H9 (cell line): ENCODE data around the gene MEIS2. TPM values are rescaled to one million over a fixed set of nuclear protein-coding genes. Genes with fewer than 3 reads are reported as not detected.

Source experiments
- DNase-seq: peaks from one replicate; pipeline ENCODE4 v3.0.0-alpha.2; 2017
- H2AFZ ChIP-seq: one replicate; pipeline ENCODE4 v1.6.1; 2013; ENCODE audit warnings: mild to moderate bottlenecking, low read length, control low read depth, moderate library complexity
- H2AK5ac ChIP-seq: 2 replicates; pipeline ENCODE4 v1.6.1; 2013; ENCODE audit warnings: low read length, control low read depth, mixed read lengths; ENCODE audit not compliant: insufficient read length
- H2BK120ac ChIP-seq: one replicate; pipeline ENCODE4 v1.6.1; 2013; ENCODE audit warnings: low read depth, mild to moderate bottlenecking, low read length, control low read depth, inconsistent platforms; ENCODE audit not compliant: poor library complexity, severe bottlenecking
- H2BK12ac ChIP-seq: 2 replicates; pipeline ENCODE4 v1.6.1; 2013; ENCODE audit warnings: low read length, control low read depth, mixed read lengths, low read depth; ENCODE audit not compliant: insufficient read length
- H2BK15ac ChIP-seq: 2 replicates; pipeline ENCODE4 v1.6.1; 2013; ENCODE audit warnings: low read depth, low read length, control low read depth
- H2BK20ac ChIP-seq: one replicate; pipeline ENCODE4 v1.6.1; 2013; ENCODE audit warnings: low read depth, mild to moderate bottlenecking, low read length, control low read depth, inconsistent platforms; ENCODE audit not compliant: poor library complexity, severe bottlenecking
- H2BK5ac ChIP-seq: 2 replicates; pipeline ENCODE4 v1.6.1; 2013; ENCODE audit warnings: low read length, control low read depth, mixed read lengths; ENCODE audit not compliant: insufficient read length
- H3K14ac ChIP-seq: 2 replicates; pipeline ENCODE4 v1.6.1; 2013; ENCODE audit warnings: low read length, control low read depth; ENCODE audit not compliant: insufficient read depth
- H3K18ac ChIP-seq: 2 replicates; pipeline ENCODE4 v1.6.1; 2013; ENCODE audit warnings: low read depth, mild to moderate bottlenecking, mixed read lengths, low read length, control low read depth; ENCODE audit not compliant: insufficient read length
- H3K23ac ChIP-seq: 2 replicates; pipeline ENCODE4 v1.6.1; 2013; ENCODE audit warnings: low read length, control low read depth, mixed read lengths, low read depth; ENCODE audit not compliant: insufficient read length
- H3K23me2 ChIP-seq: 2 replicates; pipeline ENCODE4 v1.6.1; 2013; ENCODE audit warnings: low read depth, mild to moderate bottlenecking, mixed read lengths, low read length, control low read depth; ENCODE audit not compliant: insufficient read length, poor library complexity, severe bottlenecking
- H3K27ac ChIP-seq: 2 replicates; pipeline ENCODE4 v1.5.1; 2013; ENCODE audit warnings: low read length, control low read depth, mixed read lengths, low read depth; ENCODE audit not compliant: insufficient read length
- H3K27me3 ChIP-seq: 2 replicates; pipeline ENCODE4 v1.6.1; 2013; ENCODE audit warnings: low read length, control low read depth, inconsistent platforms; ENCODE audit not compliant: insufficient read depth
- H3K4ac ChIP-seq: 2 replicates; pipeline ENCODE4 v1.6.1; 2013; ENCODE audit warnings: low read depth, mild to moderate bottlenecking, control low read depth, inconsistent platforms, low read length, moderate library complexity
- H3K4me1 ChIP-seq: 2 replicates; pipeline ENCODE4 v1.6.1; 2013; ENCODE audit warnings: low read length, control low read depth, inconsistent platforms; ENCODE audit not compliant: insufficient read depth
- H3K4me2 ChIP-seq: 2 replicates; pipeline ENCODE4 v1.6.1; 2013; ENCODE audit warnings: low read length, control low read depth, mixed read lengths; ENCODE audit not compliant: insufficient read length, insufficient read depth
- H3K56ac ChIP-seq: 2 replicates; pipeline ENCODE4 v1.6.1; 2013; ENCODE audit warnings: low read depth, mild to moderate bottlenecking, mixed read lengths, low read length, control low read depth; ENCODE audit not compliant: insufficient read length
- H3K79me1 ChIP-seq: 2 replicates; pipeline ENCODE4 v1.6.1; 2013; ENCODE audit warnings: low read depth, mild to moderate bottlenecking, moderate library complexity, low read length, control low read depth, inconsistent platforms; ENCODE audit not compliant: insufficient read depth, poor library complexity, severe bottlenecking
- H3K79me2 ChIP-seq: 2 replicates; pipeline ENCODE4 v1.6.1; 2013; ENCODE audit warnings: low read length, control low read depth, inconsistent platforms; ENCODE audit not compliant: insufficient read depth
- H3K9ac ChIP-seq: 2 replicates; pipeline ENCODE4 v1.6.1; 2013; ENCODE audit warnings: low read length, control low read depth, mixed read lengths; ENCODE audit not compliant: insufficient read length; ENCODE audit errors: extremely low read depth
- H3K9me3 ChIP-seq: one replicate; pipeline ENCODE4 v1.6.1; 2013; ENCODE audit warnings: low read depth, low read length, inconsistent platforms; ENCODE audit not compliant: control insufficient read depth
- H3T11ph ChIP-seq: one replicate; pipeline ENCODE4 v1.6.1; 2013; ENCODE audit warnings: mild to moderate bottlenecking, low read length, control low read depth, inconsistent platforms
- H4K20me1 ChIP-seq: one replicate; pipeline ENCODE4 v1.6.1; 2013; ENCODE audit not compliant: control insufficient read depth, insufficient read length, insufficient read depth
- H4K5ac ChIP-seq: 2 replicates; pipeline ENCODE4 v1.6.1; 2013; ENCODE audit warnings: low read depth, mild to moderate bottlenecking, mixed read lengths, low read length, control low read depth; ENCODE audit not compliant: insufficient read length
- H4K8ac ChIP-seq: replicated peaks from 2 replicates; pipeline ENCODE4 v1.6.1; 2013; ENCODE audit warnings: low read length, control low read depth, mixed read lengths, low read depth; ENCODE audit not compliant: insufficient read length
- H4K91ac ChIP-seq: 2 replicates; pipeline ENCODE4 v1.6.1; 2013; ENCODE audit warnings: low read depth, mild to moderate bottlenecking, moderate library complexity, mixed read lengths, low read length, control low read depth; ENCODE audit not compliant: insufficient read length
- H3K27ac Mint-ChIP-seq, 3 experiments: 2 replicates in 2 of 3; 3 replicates in 1 of 3; pipeline ENCODE4 v1.8.0; 2020 to 2021; ENCODE audit warnings: mixed read lengths in 3 of 3, mild to moderate bottlenecking in 1 of 3, moderate library complexity in 1 of 3
- H3K27me3 Mint-ChIP-seq: 2 replicates; pipeline ENCODE4 v1.8.0; 2021; ENCODE audit warnings: low read depth, mild to moderate bottlenecking, moderate library complexity, mixed read lengths
- H3K36me3 Mint-ChIP-seq, 3 experiments: 2 replicates in 2 of 3; 3 replicates in 1 of 3; pipeline ENCODE4 v1.8.0; 2020 to 2021; ENCODE audit warnings: low read depth in 3 of 3, mixed read lengths in 3 of 3; ENCODE audit not compliant: insufficient read depth in 1 of 3
- H3K4me1 Mint-ChIP-seq, 2 experiments: 2 replicates each; pipeline ENCODE4 v1.8.0; 2020; ENCODE audit warnings: mixed read lengths in 2 of 2
- H3K4me3 Mint-ChIP-seq, 2 experiments: 2 replicates in 1 of 2; 3 replicates in 1 of 2; pipeline ENCODE4 v1.8.0; 2020 to 2021; ENCODE audit warnings: mild to moderate bottlenecking in 2 of 2, mixed read lengths in 2 of 2, moderate library complexity in 1 of 2
- H3K9me3 Mint-ChIP-seq, 2 experiments: 2 replicates in 1 of 2; 3 replicates in 1 of 2; pipeline ENCODE4 v1.8.0; 2020; ENCODE audit warnings: mild to moderate bottlenecking in 2 of 2, mixed read lengths in 2 of 2, moderate library complexity in 1 of 2
- CTCF ChIP-seq: fragments of 200-600 bp; sonication (generic); conservative IDR thresholded peaks from 3 replicates; pipeline ENCODE4 v1.8.0; 2021; ENCODE audit warnings: antibody characterized with exemption, mild to moderate bottlenecking
- whole genome bisulfite sequencing: extraction: QIAGEN DNeasy Blood & Tissue Kit; methylation state at CpG from one replicate; pipeline ENCODE4 v1.1.7; 2013; ENCODE audit warnings: missing lambda C conversion rate, low lambda C conversion rate, mixed read lengths; ENCODE audit not compliant: insufficient read length; ENCODE audit errors: extremely low coverage; 5-methylcytosine and 5-hydroxymethylcytosine counted together
- total RNA-seq: library from RNA; stranded (reverse); gene quantifications from 2 replicates; pipeline ENCODE4 v1.2.1, GENCODE V29; 2021

The MEIS2 gene
- total RNA-seq, 1 experiment from 2014 or later = 0.35 TPM

GRCh38 chr15:36863570-36863969, 236.8 kb downstream of the MEIS2 start:
- no peak for DNase-seq
- no peak overlapping the region for H3K4me3 Mint-ChIP-seq
- Histone ChIP-seq H3K18ac (no peak overlapping the region), H3K14ac (no peak overlapping the region), H3K27me3 (no peaks in the 10 kb centered on the region), H2BK12ac (no peak overlapping the region), H3K23me2 (no peaks in the 10 kb centered on the region), H3K4me1 (no peaks in the 10 kb centered on the region), H3K56ac (no peak overlapping the region), H4K20me1 (no peaks in the 10 kb centered on the region), H2BK5ac (no peak overlapping the region), H2AFZ (no peak overlapping the region), H3K9ac (no peak overlapping the region), H3T11ph (no peak overlapping the region), H3K27ac (no peak overlapping the region), H2BK120ac (no peak overlapping the region), H2BK20ac (no peak overlapping the region), H3K79me1 (no peaks in the 10 kb centered on the region), H4K5ac (no peak overlapping the region), H2BK15ac (no peak overlapping the region), H3K9me3 (no peaks in the 10 kb centered on the region), H4K8ac (no peak overlapping the region), H3K79me2 (no peaks in the 10 kb centered on the region), H3K23ac (no peak overlapping the region), H3K4me2 (no peak overlapping the region), H3K4ac (no peak overlapping the region), H4K91ac (no peak overlapping the region), H2AK5ac (no peak overlapping the region)
- TF ChIP-seq CTCF = no peak
- WGBS = no CpG with 5 or more reads among the region's 4 CpGs
- H3K36me3 Mint-ChIP-seq = no peaks in the 10 kb centered on the region
- H3K4me1 Mint-ChIP-seq = no peaks in the 10 kb centered on the region
- no peak overlapping the region for H3K27ac Mint-ChIP-seq
- no peaks in the 10 kb centered on the region for H3K9me3 Mint-ChIP-seq
- H3K27me3 Mint-ChIP-seq = peaks cover 2% of the 10 kb centered on the region
